K562 (cell line): ENCODE measurements around the gene PAPSS2. TPM values are rescaled to one million over a fixed set of nuclear protein-coding genes. Genes with fewer than 3 reads are reported as not detected.

Experiments
- ETV1 ChIP-seq: fragments of 450-650 bp; conservative IDR thresholded peaks from 2 replicates; pipeline ENCODE4 v1.6.1; 2016; ENCODE audit warnings: missing genetic modification characterization, control low read depth, low read depth, missing compliant biosample characterization
- FOSL1 ChIP-seq: fragments of 200-800 bp; sonication (Bioruptor generic); conservative IDR thresholded peaks from 2 replicates; pipeline ENCODE4 v1.6.1; 2016; ENCODE audit warnings: missing genetic modification characterization, missing compliant biosample characterization
- NELFE ChIP-seq: IDR thresholded peaks from 2 replicates; pipeline ENCODE4 v1.6.1; 2011; ENCODE audit warnings: mild to moderate bottlenecking; ENCODE audit not compliant: insufficient read depth, insufficient read length
- NR1H2 ChIP-seq: sonication (generic); formaldehyde crosslinking; IDR thresholded peaks from 2 replicates; pipeline ENCODE4 v1.4.0; 2020; ENCODE audit warnings: mild to moderate bottlenecking, missing genetic modification reagents
- YY1 ChIP-seq, 3 experiments: IDR thresholded peaks; 2 replicates each; pipeline ENCODE4 v1.6.1; 2011; ENCODE audit warnings: low read length in 2 of 3, mild to moderate bottlenecking in 2 of 3, moderate library complexity in 2 of 3, borderline replicate concordance in 1 of 3, control low read depth in 1 of 3, low read depth in 1 of 3; ENCODE audit not compliant: insufficient read depth in 3 of 3, insufficient replicate concordance in 2 of 3, control insufficient read depth in 1 of 3, insufficient read length in 1 of 3; ENCODE audit errors: extremely low read depth in 1 of 3
- ZNF830 ChIP-seq: fragments of 250-450 bp; sonication (Bioruptor Pico); IDR thresholded peaks from 2 replicates; pipeline ENCODE4 v1.5.0; 2021; ENCODE audit warnings: mild to moderate bottlenecking
- polyA plus RNA-seq, 8 experiments: library from polyadenylated mRNA; depleted of rRNA in 4 of 8; stranded (reverse) in 5 of 8; unstranded in 3 of 8; fragments of >200 nt; fragmentation: Nextera tagmentation in 2 of 8; fragmentation: Illumina TruSeq in 1 of 8; extraction: Ambion mirVana in 2 of 8; extraction: Trizol in 1 of 8; gene quantifications; 2 replicates each; pipeline versions ENCODE4 v1.2.1 to v1.2.3, GENCODE V29; 2011 to 2014; ENCODE audit warnings: inconsistent platforms in 1 of 8, missing spikeins in 1 of 8
- total RNA-seq, 7 experiments: library from RNA; depleted of rRNA in 6 of 7; stranded (reverse); fragments of >200 nt in 6 of 7; fragmentation: Illumina TruSeq in 2 of 7; extraction: Trizol in 2 of 7; gene quantifications; 2 replicates each; pipeline versions ENCODE4 v1.2.1 to v1.2.3, GENCODE V29; 2011 to 2021; ENCODE audit warnings: low replicate concordance in 1 of 7
- TF ChIP-seq, protein P1 (sequence below): fragments of 250-450 bp; sonication (Bioruptor Pico); IDR thresholded peaks from 2 replicates; pipeline ENCODE4 v1.9.0; 2021; ENCODE audit warnings: mild to moderate bottlenecking
- TF ChIP-seq, protein P2 (sequence below), 2 experiments: fragments of 250-450 bp in 1 of 2; fragments of 450-650 bp in 1 of 2; sonication (Bioruptor Pico) in 1 of 2; IDR thresholded peaks; 2 replicates each; pipeline versions ENCODE4 v1.6.1 to v1.8.0; 2016 to 2021; ENCODE audit warnings: mild to moderate bottlenecking in 2 of 2, moderate library complexity in 2 of 2, missing compliant biosample characterization in 1 of 2, missing genetic modification characterization in 1 of 2
- TF ChIP-seq, protein P3 (sequence below): fragments of 200-800 bp; sonication (Bioruptor generic); IDR thresholded peaks from 2 replicates; pipeline ENCODE4 v1.6.1; 2017; ENCODE audit warnings: missing genetic modification characterization, missing compliant biosample characterization
- TF ChIP-seq, protein P4 (sequence below), 2 experiments: fragments of 450-650 bp; IDR thresholded peaks; 2 replicates each; pipeline ENCODE4 v1.6.1; 2016

Gene PAPSS2
- total and polyA plus RNA-seq, 9 of the 15 experiments (the other 6 are each of a cell fraction or from before 2014, with no cell fraction given): 0.01 to 0.29 TPM; not detected in 7

DNA sequence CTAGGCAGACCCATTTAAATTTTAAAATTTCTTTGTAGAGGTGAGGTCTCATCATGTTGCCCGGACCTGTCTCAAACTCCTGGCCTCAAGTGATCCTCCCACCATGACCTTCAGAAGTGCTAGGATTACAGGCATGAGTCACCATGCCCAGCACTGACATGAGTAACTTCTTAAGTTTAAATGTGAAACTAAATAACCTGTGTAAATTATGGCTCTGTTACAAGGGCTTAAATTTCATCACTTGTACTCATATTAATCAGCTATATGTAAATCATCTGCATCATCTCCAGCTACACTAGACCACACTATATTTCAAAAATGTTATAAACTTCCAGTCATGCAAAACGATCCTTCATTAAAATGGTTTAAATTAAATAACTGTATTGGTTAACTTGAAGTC, 102.2 kb downstream of the PAPSS2 start (continued):
- TF ChIP-seq, protein P1, sequence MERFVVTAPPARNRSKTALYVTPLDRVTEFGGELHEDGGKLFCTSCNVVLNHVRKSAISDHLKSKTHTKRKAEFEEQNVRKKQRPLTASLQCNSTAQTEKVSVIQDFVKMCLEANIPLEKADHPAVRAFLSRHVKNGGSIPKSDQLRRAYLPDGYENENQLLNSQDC (CRISPR knock-in tag): no peak
- TF ChIP-seq ETV1 (no peak), ZNF830 (CRISPR knock-in tag) (no peak), NR1H2 (CRISPR knock-in tag) (no peak), YY1 (IDR thresholded peaks at IDR 0.05; ENCODE audit: borderline replicate concordance in 1 of 3, control insufficient read depth in 1 of 3, extremely low read depth in 1 of 3, insufficient read depth in 3 of 3, insufficient read length in 1 of 3, insufficient replicate concordance in 2 of 3, low read depth in 1 of 3, low read length in 2 of 3) (no peak), FOSL1 (peak; percentile 83), NELFE (no peak)
- TF ChIP-seq, protein P2, sequence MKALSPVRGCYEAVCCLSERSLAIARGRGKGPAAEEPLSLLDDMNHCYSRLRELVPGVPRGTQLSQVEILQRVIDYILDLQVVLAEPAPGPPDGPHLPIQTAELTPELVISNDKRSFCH (CRISPR knock-in tag; IDR thresholded peaks at IDR 0.05): no peak
- TF ChIP-seq, protein P2 (tag; IDR thresholded peaks at IDR 0.05): no peak
- TF ChIP-seq, protein P3, sequence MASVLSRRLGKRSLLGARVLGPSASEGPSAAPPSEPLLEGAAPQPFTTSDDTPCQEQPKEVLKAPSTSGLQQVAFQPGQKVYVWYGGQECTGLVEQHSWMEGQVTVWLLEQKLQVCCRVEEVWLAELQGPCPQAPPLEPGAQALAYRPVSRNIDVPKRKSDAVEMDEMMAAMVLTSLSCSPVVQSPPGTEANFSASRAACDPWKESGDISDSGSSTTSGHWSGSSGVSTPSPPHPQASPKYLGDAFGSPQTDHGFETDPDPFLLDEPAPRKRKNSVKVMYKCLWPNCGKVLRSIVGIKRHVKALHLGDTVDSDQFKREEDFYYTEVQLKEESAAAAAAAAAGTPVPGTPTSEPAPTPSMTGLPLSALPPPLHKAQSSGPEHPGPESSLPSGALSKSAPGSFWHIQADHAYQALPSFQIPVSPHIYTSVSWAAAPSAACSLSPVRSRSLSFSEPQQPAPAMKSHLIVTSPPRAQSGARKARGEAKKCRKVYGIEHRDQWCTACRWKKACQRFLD (CRISPR knock-in tag): no peak
- TF ChIP-seq, protein P4, sequence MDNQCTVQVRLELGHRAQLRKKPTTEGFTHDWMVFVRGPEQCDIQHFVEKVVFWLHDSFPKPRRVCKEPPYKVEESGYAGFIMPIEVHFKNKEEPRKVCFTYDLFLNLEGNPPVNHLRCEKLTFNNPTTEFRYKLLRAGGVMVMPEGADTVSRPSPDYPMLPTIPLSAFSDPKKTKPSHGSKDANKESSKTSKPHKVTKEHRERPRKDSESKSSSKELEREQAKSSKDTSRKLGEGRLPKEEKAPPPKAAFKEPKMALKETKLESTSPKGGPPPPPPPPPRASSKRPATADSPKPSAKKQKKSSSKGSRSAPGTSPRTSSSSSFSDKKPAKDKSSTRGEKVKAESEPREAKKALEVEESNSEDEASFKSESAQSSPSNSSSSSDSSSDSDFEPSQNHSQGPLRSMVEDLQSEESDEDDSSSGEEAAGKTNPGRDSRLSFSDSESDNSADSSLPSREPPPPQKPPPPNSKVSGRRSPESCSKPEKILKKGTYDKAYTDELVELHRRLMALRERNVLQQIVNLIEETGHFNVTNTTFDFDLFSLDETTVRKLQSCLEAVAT (IDR thresholded peaks at IDR 0.05): no peak
- TF ChIP-seq, all 486 proteins: peak for 12
